Testis (tissue), 3 donors: ENCODE results near the gene WDR44. TPM values are rescaled to one million over a fixed set of nuclear protein-coding genes. Genes with fewer than 3 reads are reported as not detected.

Experiments
- DNase-seq: peaks from one replicate; pipeline ENCODE4 v3.0.0-alpha.2; 2019
- H3K27ac ChIP-seq, 2 donors: fragments of 200-600 bp; sonication (generic); one replicate each; pipeline ENCODE4 v1.5.1; 2019
- H3K27me3 ChIP-seq: fragments of 200-600 bp; sonication (generic); one replicate; pipeline ENCODE4 v1.5.1; 2019
- H3K36me3 ChIP-seq: fragments of 200-600 bp; sonication (generic); one replicate; pipeline ENCODE4 v1.5.1; 2017; ENCODE audit warnings: low read depth; ENCODE audit errors: missing control alignments
- H3K4me1 ChIP-seq: fragments of 200-600 bp; sonication (generic); one replicate; pipeline ENCODE4 v1.5.1; 2019
- H3K4me3 ChIP-seq, 2 donors: fragments of 200-600 bp; sonication (generic); one replicate each; pipeline ENCODE4 v1.5.1; 2017 to 2019
- H3K9me3 ChIP-seq: fragments of 200-600 bp; sonication (generic); one replicate; pipeline ENCODE4 v1.5.1; 2017
- POLR2A ChIP-seq: fragments of 450-650 bp; IDR thresholded peaks from one replicate; pipeline ENCODE4 v1.6.1; 2017; ENCODE audit warnings: antibody characterized with exemption, mild to moderate bottlenecking, moderate library complexity
- WGBS, 2 donors: methylation state at CpG; one replicate each; pipeline ENCODE4 v1.1.5; 2018; 5-methylcytosine and 5-hydroxymethylcytosine counted together
- intact Hi-C: fragments of 100-400 bp; cut with DNase I; formaldehyde crosslinking; loops from one replicate; pipeline ENCODE4 v1.15.1; 2023; ENCODE audit warnings: low total_unique reads
- polyA plus RNA-seq: library from polyadenylated mRNA; stranded (reverse); fragments of 350-450 nt; fragmentation: Illumina TruSeq; extraction: RNeasy Lipid Tissue Mini Kit (QIAGEN cat#74804); gene quantifications from one replicate; pipeline ENCODE4 v1.2.3, GENCODE V29; 2014; ENCODE audit warnings: low read depth, low replicate concordance; ENCODE audit not compliant: insufficient read depth
- total RNA-seq, 2 donors: library from RNA; depleted of rRNA; stranded (reverse); fragments of >200 nt; gene quantifications; one replicate each; pipeline ENCODE4 v1.2.3, GENCODE V29; 2016
- TF ChIP-seq, protein P1 (sequence below), 3 experiments: fragments of 450-650 bp in 2 of 3; fragments of 200-600 bp in 1 of 3; sonication (generic) in 1 of 3; IDR thresholded peaks; one replicate each; pipeline ENCODE4 v1.5.1; 2016 to 2019; ENCODE audit warnings: antibody characterized with exemption in 3 of 3, mild to moderate bottlenecking in 2 of 3, moderate library complexity in 1 of 3

The WDR44 gene
- total and polyA plus RNA-seq, 3 donors from 2014 or later: 13.1 to 26.8 (median 25.0) TPM

DNA sequence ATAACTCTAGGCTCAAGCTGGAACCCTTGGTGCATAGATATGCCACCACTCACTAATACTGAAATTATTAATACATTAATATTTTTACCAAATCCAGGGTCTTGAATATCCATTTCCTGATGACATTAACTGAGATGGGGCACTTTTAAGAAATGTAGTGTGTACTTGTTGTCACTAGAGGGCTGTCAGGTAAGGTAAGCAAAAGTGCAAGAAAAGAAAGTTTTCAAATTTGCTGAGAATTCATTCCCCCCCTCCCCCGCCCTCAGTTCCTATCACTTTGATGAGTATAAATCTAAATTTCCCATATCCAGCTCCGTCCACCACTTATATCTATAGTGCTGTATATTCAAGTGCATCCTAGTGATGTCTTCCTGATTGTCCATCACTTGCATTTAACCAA lies 20.5 kb upstream of the WDR44 start:
- H3K4me3 ChIP-seq: no peak overlapping the region
- no peaks in the 10 kb centered on the region for H3K4me1 ChIP-seq
- TF ChIP-seq, protein P1, sequence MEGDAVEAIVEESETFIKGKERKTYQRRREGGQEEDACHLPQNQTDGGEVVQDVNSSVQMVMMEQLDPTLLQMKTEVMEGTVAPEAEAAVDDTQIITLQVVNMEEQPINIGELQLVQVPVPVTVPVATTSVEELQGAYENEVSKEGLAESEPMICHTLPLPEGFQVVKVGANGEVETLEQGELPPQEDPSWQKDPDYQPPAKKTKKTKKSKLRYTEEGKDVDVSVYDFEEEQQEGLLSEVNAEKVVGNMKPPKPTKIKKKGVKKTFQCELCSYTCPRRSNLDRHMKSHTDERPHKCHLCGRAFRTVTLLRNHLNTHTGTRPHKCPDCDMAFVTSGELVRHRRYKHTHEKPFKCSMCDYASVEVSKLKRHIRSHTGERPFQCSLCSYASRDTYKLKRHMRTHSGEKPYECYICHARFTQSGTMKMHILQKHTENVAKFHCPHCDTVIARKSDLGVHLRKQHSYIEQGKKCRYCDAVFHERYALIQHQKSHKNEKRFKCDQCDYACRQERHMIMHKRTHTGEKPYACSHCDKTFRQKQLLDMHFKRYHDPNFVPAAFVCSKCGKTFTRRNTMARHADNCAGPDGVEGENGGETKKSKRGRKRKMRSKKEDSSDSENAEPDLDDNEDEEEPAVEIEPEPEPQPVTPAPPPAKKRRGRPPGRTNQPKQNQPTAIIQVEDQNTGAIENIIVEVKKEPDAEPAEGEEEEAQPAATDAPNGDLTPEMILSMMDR (IDR thresholded peaks at IDR 0.05): no peak
- no peak for TF ChIP-seq POLR2A
- H3K27me3 ChIP-seq: no peaks in the 10 kb centered on the region
- no peaks in the 10 kb centered on the region for H3K9me3 ChIP-seq
- no peaks in the 10 kb centered on the region for H3K36me3 ChIP-seq
- intact Hi-C loops: no loop called here
- H3K27ac ChIP-seq: no peak overlapping the region
- WGBS, 2 donors: 62 to 68% methylated on average over 2 of the region's 2 CpGs
- no peak for DNase-seq

DNA sequence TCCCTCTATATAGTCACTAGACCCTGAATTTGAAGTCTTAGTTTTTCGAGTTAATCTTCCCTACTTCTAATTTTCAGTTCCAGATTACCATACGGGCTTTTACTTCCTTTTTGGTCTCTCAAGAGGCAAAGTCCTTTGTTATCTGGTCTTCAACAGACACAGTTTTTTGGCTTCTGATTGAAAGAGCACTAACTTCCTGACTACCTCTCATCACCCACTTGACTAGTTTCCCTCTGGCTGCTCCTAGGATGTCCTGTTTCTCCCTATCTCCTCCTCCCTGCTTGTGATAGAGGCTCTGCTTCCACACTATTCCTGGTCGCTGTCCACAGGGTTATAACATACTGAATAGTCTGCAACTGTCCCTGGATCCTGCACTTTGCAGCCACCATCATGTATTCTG lies 16.7 kb upstream of the WDR44 start:
- Histone ChIP-seq H3K4me1 (no peaks in the 10 kb centered on the region), H3K36me3 (no peaks in the 10 kb centered on the region), H3K9me3 (no peaks in the 10 kb centered on the region), H3K27ac (no peak overlapping the region), H3K27me3 (no peaks in the 10 kb centered on the region), H3K4me3 (no peak overlapping the region)
- DNase-seq: no peak
- TF ChIP-seq, protein P1 (IDR thresholded peaks at IDR 0.05): no peak
- TF ChIP-seq POLR2A: no peak
- intact Hi-C loops: no loop called here
- WGBS, 2 donors: 35 to 81% methylated on average over 2 to 3 of the region's 3 CpGs

DNA sequence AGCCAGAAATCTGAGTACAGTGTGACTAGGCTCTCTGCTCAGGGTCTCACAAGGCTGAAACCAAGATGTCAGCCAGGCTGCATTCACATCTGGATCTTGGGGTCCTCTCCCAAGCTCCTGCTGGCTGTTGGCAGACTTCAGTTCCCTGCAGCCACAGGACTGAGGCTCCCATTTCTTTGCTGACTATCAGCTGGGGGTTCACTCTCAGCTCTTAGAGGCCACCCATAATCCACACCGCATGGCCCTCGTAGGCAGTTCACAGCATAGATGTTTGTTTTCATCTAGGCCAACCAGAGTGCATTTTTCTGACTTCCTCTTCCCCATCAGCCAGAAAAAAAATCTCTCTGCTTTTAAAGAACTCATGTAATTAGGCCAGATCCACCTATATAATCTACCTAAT lies 8.2 kb upstream of the WDR44 start:
- Histone ChIP-seq H3K4me3 (no peak overlapping the region), H3K4me1 (no peaks in the 10 kb centered on the region), H3K27ac (no peak overlapping the region), H3K27me3 (no peaks in the 10 kb centered on the region), H3K36me3 (no peaks in the 10 kb centered on the region), H3K9me3 (no peaks in the 10 kb centered on the region)
- WGBS, 2 donors: 76 to 89% methylated on average over 2 of the region's 2 CpGs
- no peak for TF ChIP-seq POLR2A
- TF ChIP-seq, protein P1 (IDR thresholded peaks at IDR 0.05): no peak
- no peak for DNase-seq
- intact Hi-C loops: no loop called here

DNA sequence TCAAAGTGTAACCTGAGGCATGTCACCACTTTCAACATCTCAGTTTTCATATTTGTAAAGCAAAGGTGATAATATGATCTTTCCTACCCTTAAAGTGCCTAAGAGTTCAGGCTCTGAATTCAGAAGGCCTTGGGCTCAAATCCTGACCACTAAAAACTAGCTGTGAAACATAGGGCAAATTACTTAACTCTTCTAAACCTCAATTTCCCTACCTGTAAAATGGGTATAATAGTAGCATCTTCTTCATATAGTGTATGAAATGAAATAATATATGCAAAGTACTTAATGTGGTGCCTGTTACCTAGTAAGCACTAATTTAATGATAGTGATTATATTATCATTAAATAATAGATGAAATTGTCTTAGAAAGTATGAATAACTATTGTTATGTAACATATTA lies 7.0 kb upstream of the WDR44 start:
- Histone ChIP-seq H3K27me3 (no peaks in the 10 kb centered on the region), H3K4me3 (no peak overlapping the region), H3K4me1 (no peaks in the 10 kb centered on the region), H3K9me3 (no peaks in the 10 kb centered on the region), H3K36me3 (no peaks in the 10 kb centered on the region), H3K27ac (no peak overlapping the region)
- intact Hi-C loops: no loop called here
- no peak for DNase-seq
- TF ChIP-seq, protein P1 (IDR thresholded peaks at IDR 0.05): no peak
- no peak for TF ChIP-seq POLR2A

DNA sequence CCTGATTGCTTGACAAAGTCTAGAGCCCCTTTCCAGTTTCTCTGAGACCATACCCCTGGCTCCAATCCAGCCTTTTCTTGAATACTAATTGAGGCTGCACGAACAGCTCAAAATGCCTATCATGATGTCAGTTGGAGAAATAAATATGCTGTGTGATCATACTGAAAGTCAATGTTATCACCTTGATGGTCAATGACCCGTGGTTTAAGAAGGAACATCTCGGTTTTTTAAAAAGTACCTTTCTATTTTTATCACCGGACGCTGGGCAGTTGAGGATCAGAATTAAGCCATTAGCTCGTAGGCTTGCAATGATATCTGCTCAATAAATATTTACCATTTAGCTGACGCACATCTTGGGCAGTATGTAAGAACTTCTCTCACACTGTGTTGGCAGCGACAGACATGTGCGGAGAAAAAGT lies 852 bp upstream of the WDR44 start:
- H3K36me3 ChIP-seq: no peaks in the 10 kb centered on the region
- no peaks in the 10 kb centered on the region for H3K9me3 ChIP-seq
- WGBS, 2 donors: 14 to 26% methylated on average over 6 to 9 of the region's 9 CpGs
- no peaks in the 10 kb centered on the region for H3K27me3 ChIP-seq
- no peak for DNase-seq
- H3K27ac ChIP-seq: peak overlapping the region; percentile 70 to 91
- TF ChIP-seq POLR2A: no peak
- TF ChIP-seq, protein P1 (IDR thresholded peaks at IDR 0.05): no peak
- intact Hi-C loops: no loop called here
- peaks cover 8% of the 10 kb centered on the region for H3K4me1 ChIP-seq
- peak overlapping the region; percentile 50 to 88 for H3K4me3 ChIP-seq
